Stimulated activated CD8-positive, alpha-beta memory T cell treated with anti-CD3 and anti-CD28 coated beads, Interleukin-12 subunit alpha, Interleukin-12 subunit beta, amount 100 ng/mL, for 24 hours (primary cell): Measurements from ENCODE around the gene NPFFR1.
"Not testable (repeated sequence)": the region's sequence is repeated elsewhere in the genome, so short reads cannot be mapped to it uniquely, and the experiment has no call there.

Experiments used
- DNase-seq: peaks from one replicate; pipeline ENCODE4 v3.0.0-alpha.2; 2020; ENCODE audit errors: extremely low read depth

NPFFR1 gene

DNA sequence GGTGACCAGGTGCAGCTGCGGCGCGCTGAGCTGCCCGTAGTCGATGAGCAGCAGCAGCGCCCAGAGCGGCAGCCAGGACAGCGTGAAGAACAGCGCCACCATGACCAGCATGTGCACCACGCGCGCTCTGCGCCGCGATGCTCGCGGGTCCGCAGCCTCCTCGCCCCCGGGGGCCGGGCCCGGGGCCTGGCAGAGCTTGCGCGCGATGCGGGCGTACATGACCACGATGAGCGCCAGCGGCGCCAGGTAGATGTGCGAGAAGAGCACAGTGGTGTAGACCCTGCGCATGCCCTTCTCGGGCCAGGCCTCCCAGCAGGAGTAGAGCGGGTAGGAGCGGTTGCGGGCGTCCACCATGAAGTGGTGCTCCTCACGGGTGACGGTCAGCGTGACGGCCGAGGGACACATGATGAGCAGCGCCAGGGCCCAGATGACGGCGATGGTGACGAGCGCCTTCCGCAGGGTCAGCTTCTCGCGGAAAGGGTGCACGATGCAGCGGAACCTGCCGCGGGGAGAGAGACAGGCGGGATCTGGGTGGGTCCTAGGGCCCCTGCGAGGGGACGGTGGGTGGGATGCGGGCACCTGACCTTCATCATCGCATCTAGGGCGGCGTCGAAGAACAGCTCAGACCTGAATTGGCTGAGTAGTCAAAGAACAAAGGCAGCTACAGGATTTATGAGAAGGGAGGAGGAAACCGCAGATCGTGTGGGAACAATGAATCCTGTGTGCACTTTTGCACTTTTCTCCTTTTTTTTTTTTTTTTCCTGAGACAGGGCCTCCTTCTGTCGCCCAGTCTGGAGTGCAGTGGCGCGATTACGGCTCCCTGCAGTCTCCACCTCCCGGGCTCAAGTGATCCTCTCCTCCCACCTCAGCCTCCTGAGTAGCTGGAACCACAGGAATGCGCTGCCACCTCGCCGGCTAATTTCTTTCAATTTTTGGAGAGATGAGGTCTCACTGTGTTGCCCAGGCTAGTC, 28.2 kb downstream of the NPFFR1 start:
- DNase-seq = no peak

- DNase-seq = no peak
Measured at GRCh38 chr10:70254778-70255328, 29.0 kb downstream of the NPFFR1 start.

GRCh38 chr10:70253878-70254765, 29.7 kb downstream of the NPFFR1 start:
- DNase-seq = no peak

DNA sequence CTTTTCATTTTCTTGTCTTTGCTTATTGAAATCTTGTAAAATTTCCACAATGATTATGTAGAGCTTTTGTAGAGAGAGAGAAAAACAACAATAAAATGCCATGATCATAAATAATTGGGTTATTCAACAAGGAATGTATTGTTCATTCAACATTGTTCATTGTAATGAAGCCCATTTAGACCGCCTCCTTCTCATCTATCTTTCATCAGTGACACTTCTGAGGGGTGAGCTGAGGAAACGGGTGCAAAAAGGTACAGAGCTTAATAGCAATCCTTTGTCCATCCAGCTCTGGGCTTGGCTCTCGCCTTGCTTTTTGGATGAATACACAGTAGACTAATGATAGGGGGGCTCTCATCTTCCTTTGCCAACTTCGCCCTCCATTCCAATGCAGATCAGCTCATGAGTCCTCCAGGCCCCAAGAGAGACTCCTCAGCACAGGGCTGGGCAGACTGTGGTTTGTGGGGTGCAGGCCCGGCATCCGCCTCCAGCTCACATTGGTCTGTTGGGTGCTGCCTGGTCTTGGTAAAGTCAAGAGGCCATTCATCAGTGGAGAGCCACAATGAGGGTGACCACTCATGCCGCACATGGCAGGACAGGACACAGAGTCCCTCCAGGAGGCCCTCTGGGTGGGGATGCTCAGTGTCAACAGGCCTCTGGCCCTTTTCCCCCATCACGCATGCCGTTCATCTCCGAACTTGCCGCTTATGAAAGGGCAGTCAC, 32.7 kb downstream of the NPFFR1 start:
- DNase-seq = no peak

- DNase-seq = no peak
Measured at GRCh38 chr10:70247360-70247759, 36.4 kb downstream of the NPFFR1 start.

DNA sequence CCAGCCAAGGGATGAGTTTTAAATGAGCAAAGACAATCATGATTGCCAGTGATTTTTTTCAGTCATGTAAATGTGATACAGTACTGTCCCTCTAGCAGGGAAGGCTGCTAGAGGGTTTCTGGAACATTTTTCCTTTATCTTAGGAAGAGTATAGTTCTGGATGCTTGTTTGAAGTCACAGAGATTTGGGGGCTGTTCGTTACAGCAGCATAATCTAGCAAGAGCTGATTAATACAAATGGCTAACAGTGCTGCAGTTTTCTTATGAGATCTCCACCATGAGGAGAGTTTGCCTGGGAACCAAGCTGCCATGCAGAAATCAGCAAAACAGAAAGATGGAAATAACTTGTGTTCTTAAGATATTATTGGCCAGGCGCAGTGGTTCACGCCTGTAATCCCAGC, 42.7 kb downstream of the NPFFR1 start:
- DNase-seq = no peak

DNA sequence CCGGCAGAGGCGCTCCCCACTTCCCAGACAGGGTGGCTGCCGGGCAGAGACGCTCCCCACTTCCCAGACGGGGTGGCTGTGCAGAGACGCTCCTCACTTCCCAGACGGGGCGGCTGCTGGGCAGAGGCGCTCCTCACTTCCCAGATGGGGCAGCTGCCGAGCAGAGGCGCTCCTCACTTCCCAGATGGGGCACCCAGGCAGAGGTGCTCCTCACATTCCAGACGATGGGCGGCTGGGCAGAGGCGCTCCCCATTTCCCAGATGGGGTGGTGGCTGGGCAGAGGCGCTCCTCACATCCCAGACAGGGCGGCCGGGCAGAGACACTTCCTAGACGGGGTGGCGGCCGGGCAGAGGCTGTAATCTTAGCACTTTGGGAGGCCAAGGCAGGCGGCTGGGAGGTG, 43.8 kb downstream of the NPFFR1 start:
- DNase-seq = not testable (repeated sequence)

DNA sequence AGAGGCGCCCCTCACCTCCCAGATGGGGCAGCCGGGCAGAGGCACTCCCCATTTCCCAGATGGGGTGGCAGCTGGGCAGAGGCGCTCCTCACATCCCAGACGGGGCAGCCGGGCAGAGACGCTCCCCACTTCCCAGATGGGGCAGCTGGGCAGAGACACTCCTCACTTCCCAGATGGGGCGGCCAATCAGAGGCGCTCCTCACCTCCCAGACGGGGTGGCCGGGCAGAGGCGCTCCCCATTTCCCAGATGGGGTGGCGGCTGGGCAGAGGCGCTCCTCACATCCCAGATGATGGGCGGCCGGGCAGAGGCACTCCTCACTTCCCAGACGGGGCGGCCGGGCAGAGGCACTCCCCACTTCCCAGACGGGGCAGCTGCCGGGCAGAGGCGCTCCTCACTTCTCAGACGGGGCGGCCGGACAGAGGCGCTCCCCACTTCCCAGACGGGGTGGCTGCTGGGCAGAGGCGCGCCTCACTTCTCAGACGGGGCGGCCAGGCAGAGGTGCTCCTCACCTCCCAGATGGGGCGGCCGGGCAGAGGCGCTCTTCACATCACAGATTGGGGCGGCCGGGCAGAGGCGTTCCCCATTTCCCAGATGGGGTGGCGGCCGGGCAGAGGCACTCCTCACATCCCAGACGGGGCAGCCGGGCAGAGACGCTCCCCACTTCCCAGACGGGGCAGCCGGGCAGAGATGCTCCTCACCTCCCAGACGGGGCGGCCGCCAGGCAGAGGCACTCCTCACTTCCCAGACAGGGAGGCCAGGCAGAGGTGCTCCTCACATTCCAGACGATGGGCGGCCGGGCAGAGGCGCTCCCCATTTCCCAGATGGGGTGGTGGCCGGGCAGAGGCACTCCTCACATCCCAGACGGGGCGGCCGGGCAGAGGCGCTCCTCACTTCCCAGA, 44.5 kb downstream of the NPFFR1 start:
- not testable (repeated sequence) for DNase-seq

- not testable (repeated sequence) for DNase-seq
Measured at GRCh38 chr10:70237958-70238536, 45.8 kb downstream of the NPFFR1 start.

GRCh38 chr10:70234668-70235447, 48.9 kb downstream of the NPFFR1 start:
- no peak for DNase-seq

DNA sequence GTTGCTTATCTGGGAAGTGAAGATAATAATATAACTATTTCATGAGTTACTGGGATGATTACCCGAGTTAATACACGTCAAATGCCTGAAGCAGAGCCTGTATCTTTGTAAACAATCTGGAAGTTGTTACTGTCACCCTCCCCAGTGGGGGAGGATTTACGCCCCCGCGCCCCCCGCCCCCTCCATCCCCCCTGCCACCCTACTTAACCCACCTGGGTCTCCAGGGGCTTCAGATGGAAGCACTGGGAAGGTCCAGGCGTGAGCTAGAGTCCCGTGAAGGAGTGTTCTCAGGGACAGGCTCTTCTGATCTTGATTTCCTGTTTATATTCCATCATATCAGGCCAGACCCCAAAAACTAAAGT, 49.9 kb downstream of the NPFFR1 start:
- no peak for DNase-seq

DNA sequence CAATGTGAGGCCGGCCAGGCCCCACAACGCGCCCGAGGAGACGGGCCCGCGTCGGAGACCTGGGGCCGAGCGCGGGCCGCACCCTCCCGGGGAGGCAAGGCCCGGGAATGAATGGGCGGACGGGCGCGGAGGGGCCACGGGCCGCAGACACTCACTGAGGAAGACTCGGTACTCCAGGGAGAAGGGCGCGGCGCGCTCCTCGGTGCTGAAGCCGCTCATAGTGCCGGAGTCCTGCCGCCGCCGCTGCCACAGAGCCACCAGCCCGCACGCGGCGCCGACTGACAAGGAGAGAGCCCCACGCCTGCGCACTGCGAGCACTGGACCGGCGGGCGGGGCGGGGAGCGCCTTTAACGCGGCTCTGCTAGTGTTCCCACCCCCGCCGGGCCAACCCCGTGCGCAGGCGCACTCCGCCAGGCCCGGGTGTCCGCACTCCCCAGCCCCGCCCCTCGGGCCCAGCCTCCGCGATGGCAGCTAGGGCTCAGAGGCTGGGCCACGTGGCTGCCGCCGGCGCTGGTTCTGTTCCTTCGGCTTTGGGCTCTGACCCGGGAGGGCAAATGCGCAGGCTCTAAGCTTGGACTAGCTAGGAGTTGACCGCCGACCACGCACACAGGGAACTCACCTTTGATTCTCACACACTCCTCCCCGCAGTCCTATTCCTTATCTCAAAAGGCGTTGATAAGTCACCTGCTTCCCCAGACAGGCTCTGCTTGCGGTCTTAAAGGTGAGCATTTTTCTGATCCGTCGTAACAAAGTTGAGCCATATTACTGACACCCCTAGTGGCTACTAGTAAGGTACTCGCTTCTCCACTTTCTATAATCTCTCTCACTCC, 50.5 kb downstream of the NPFFR1 start, which contains the start of gene PPA1:
TSS of gene PPA1 (minus strand) at position 321 of the 830 bp plus-strand sequence. CDS start at position 219, 102 bp downstream.
- peak; percentile 99 for DNase-seq

DNA sequence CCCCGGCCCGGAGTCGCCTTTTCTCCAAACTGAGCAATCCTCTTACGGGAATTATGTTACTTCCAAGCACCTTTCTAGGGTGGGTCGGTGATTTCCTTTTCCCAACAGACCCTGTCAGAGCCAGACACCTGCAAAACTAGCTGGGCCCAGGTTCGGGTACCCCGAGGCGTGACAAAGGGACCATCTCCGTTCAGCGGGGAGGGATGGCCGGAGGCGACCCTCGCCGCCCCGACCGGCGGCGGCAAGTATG, 51.0 kb downstream of the NPFFR1 start:
- no peak for DNase-seq

GRCh38 chr10:70232155-70232858, 51.5 kb downstream of the NPFFR1 start:
- no peak for DNase-seq

GRCh38 chr10:70228491-70228890, 55.3 kb downstream of the NPFFR1 start:
- no peak for DNase-seq

DNA sequence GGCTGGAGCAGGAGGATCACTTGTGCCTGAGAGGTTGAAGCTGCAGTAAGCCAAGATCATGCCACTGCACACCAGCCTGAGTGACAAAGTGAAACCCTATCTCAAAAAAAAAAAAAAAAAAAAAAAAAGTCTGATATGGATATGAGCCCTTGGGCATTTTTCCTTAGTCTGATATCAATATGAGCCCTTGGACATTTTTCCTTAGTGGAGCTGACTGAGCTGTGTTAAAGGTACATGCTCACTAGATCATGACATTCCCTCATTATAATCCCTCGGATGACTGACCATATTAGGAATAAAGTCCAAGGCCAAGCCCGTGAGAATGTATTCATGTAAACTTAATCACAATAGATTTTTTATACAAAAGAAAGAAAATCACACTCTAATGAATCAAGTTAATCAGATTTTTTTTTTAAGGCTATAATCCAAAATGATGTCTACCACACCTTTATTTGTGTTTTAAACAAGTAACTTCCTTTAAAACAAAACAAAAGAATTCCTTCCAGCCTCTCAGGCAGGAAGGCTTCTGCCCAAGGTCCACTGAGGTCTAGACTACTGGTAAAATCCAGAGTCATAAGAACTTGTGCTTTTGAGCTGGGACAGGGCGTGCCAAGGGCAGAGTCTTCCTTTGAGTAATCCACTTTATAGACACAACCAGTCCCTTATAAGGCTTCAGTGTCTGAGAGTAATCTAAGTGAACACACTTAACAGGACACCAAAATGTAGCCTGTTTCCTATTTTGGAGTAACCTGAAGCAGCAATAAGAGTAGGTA, 56.1 kb downstream of the NPFFR1 start:
- no peak for DNase-seq

- DNase-seq = no peak
Measured at GRCh38 chr10:70223728-70224127, 60.1 kb downstream of the NPFFR1 start.
